GM18520 (cell line): Measurements from ENCODE around the gene H2BW2.
"Not testable (repeated sequence)": the region's sequence is repeated elsewhere in the genome, so short reads cannot be mapped to it uniquely, and the experiment has no call there.

ENCODE experiments used
- ATAC-seq: cut with Tn5 transposase; IDR thresholded peaks from one replicate; pipeline ENCODE4 v1.9.1; 2021; ENCODE audit not compliant: unreplicated experiment

Gene H2BW2

DNA sequence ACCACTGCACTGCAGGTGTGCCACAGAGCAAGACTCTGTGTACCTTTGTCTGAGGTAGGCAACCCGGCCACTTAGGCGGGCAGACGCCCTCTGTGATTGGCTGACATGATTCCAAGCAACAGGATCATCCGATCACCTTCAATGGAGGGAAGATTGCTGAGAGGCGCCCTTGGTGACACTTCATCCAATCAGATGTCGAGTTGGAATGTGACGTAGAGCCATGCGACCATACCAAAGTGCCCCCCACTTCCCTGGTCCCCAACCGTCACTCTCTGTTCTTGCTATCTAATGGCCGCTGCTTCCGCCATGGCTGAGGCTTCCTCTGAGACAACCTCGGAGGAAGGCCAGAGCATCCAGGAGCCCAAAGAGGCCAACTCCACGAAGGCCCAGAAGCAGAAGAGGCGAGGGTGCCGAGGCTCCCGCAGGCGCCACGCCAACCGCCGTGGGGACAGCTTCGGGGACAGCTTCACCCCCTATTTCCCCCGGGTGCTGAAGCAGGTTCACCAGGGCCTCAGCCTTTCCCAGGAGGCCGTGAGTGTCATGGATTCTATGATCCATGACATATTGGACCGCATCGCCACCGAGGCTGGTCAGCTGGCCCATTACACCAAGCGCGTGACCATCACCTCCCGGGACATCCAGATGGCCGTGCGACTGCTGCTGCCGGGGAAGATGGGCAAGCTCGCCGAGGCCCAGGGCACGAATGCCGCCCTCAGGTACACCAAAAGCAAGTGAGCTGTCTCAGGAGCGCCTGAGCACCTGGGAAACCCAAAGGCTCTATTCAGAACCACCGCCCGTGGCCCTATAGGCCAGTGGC, at the start of gene H2BW2:
Gene H2BW2, plus strand, starts transcription at position 268 of the 817 bp plus-strand sequence. Its CDS starts 39 bp downstream, at position 307.
- ATAC-seq = no peak

GRCh38 chrX:103999234-103999633, 40.5 kb upstream of the H2BW2 start:
- ATAC-seq = no peak

GRCh38 chrX:104008831-104009230, 30.9 kb upstream of the H2BW2 start:
- no peak for ATAC-seq

DNA sequence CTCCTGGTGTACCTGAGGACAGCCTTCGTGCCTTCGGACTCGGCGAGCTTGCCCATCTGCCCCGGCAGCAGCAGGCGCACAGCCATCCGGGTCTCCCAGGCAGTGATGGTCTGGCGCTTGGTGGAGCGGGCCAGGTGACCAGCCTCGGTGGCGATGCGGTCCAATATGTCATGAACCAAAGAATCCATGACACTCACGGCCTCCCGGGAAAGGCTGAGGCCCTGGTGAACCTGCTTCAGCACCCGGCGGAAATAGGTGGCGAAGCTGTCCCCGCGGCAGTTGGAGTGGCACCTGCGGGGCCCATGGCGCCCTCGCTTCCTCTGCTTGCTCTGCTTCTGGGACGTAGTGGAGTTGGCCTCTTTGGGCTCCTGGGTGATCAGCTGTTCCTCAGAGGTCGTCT, 26.6 kb upstream of the H2BW2 start:
- ATAC-seq = no peak

- no peak for ATAC-seq
Measured at GRCh38 chrX:104013606-104014005, 26.1 kb upstream of the H2BW2 start, which contains the start of gene H2BW1. Gene H2BW1, minus strand, starts transcription at chrX:104013708. Its CDS starts 132 bp downstream, at chrX:104013576.

GRCh38 chrX:104015576-104015975, 24.2 kb upstream of the H2BW2 start:
- ATAC-seq = not testable (repeated sequence)

- no peak for ATAC-seq
Measured at GRCh38 chrX:104018126-104018525, 21.6 kb upstream of the H2BW2 start.

GRCh38 chrX:104041003-104041402, 1.2 kb downstream of the H2BW2 start:
- ATAC-seq = no peak

DNA sequence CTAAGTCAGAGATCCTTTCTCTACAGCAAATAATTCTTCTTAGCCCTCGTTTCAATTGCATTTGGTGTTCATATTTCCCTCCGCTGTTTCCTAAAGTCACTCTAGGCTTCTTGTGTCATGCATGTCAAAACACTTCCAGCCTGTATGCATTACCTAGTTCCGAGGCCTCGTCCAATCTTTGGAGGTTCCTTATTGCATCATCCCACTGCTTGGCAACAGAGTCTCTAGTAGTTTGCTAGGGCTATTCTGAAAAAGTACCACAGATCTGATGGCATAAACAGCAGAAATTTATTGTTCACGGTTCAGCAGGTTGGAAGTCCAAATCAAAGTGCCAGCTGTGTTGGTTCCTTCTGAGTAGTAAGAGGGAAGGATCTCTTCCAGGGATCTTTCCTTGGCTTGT, 5.9 kb downstream of the H2BW2 start:
- ATAC-seq = no peak

- ATAC-seq = no peak
Measured at GRCh38 chrX:104047171-104047570, 7.4 kb downstream of the H2BW2 start.

DNA sequence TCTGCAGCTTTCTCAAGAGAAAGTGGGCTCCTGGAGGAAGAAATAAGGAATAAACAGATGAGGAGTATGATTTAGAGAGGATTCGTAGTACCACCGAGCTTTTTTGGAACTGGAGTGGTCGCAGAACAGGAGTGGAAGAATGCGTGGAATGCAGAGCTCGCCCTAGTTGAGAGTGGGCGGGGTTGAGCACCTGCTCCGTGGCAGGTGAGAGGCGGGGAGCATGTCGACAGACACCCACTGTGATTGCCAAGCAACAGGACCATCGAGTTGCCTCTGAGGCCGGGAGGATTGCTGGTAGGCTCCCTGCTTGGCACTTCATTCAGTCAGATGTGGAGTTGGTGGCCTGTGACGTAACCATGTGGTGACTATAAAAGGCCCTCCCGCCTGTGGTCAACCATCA, 15.2 kb downstream of the H2BW2 start:
- ATAC-seq = not testable (repeated sequence)

DNA sequence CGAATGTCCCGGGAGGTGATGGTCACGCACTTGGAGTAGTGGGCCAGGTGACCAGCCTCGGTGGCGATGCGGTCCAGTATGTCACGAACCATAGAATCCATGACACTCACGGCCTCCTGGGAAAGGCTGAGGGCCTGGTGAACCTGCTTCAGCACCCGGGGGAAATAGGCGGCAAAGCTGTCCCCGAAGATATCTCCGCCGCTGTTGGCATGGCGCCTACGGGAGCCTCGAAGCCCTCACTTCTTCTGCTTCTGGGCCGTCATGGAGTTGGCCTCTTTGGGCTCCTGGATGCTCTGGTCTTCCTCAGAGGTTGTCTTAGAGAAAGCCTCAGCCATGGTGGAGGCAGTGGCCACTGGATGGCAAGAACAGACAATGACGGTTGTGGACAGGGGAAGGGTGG, 22.9 kb downstream of the H2BW2 start:
- not testable (repeated sequence) for ATAC-seq

GRCh38 chrX:104075778-104076445, 36.2 kb downstream of the H2BW2 start, which contains the start of gene TMSB15C:
Gene TMSB15C, minus strand, starts transcription at chrX:104076236.
- not testable (repeated sequence) for ATAC-seq

DNA sequence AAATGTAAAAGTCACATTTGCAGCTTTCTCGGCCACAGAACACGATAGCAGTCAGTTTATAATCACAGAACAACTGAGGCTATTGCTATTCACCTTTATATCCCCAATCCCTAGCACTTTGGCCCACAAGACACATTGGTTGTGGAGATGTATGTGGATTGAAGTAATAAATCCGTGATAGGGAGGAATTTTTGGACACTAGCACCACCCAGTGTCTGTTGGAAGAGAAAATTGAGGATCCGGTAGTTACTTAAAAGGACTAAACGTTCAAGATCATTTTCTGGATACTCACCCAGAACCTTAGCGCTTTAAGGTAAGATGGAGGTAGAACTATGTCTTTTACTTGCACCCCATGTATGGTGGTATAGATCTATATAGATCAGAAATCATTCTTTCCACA, 38.1 kb downstream of the H2BW2 start:
- not testable (repeated sequence) for ATAC-seq

- no peak for ATAC-seq
Measured at GRCh38 chrX:104084063-104084462, 44.3 kb downstream of the H2BW2 start.

- ATAC-seq = no peak
Measured at GRCh38 chrX:104084534-104085277, 45.0 kb downstream of the H2BW2 start.

GRCh38 chrX:104085477-104085876, 45.7 kb downstream of the H2BW2 start:
- ATAC-seq = no peak

- ATAC-seq = no peak
Measured at GRCh38 chrX:104085919-104086318, 46.2 kb downstream of the H2BW2 start.
